HFFc6 (cell line): ENCODE data around the gene PC. TPM values are rescaled to one million over a fixed set of nuclear protein-coding genes. Genes with fewer than 3 reads are reported as not detected.

Experiments
- DNase-seq: peaks from one replicate; pipeline ENCODE4 v3.0.0-alpha.2; 2018
- H3K27ac Mint-ChIP-seq: 2 replicates; pipeline ENCODE4 v1.8.0; 2020; ENCODE audit warnings: mild to moderate bottlenecking, mixed read lengths
- H3K27me3 Mint-ChIP-seq: 2 replicates; pipeline ENCODE4 v1.8.0; 2021; ENCODE audit warnings: mild to moderate bottlenecking, moderate library complexity, mixed read lengths; ENCODE audit not compliant: insufficient read depth
- H3K36me3 Mint-ChIP-seq: 2 replicates; pipeline ENCODE4 v1.8.0; 2021; ENCODE audit warnings: low read depth, mixed read lengths
- H3K4me1 Mint-ChIP-seq: 2 replicates; pipeline ENCODE4 v1.8.0; 2020; ENCODE audit warnings: low read depth, mixed read lengths
- H3K4me3 Mint-ChIP-seq: 2 replicates; pipeline ENCODE4 v1.8.0; 2020; ENCODE audit warnings: mild to moderate bottlenecking, moderate library complexity, mixed read lengths
- H3K9me3 Mint-ChIP-seq: 2 replicates; pipeline ENCODE4 v1.8.0; 2020; ENCODE audit warnings: mild to moderate bottlenecking, mixed read lengths
- total RNA-seq, 6 experiments: library from RNA; stranded (reverse); fragmentation: NEBNext Ultra II Directional; extraction: Animal tissue kit (Norgen Biotek cat#: 25700); gene quantifications; 2 replicates in 1 of 6; 3 replicates in 5 of 6; pipeline ENCODE4 v1.2.3, GENCODE V29; 2021
- TF ChIP-seq, protein P1 (sequence below): fragments of 200-600 bp; sonication (generic); IDR thresholded peaks from 2 replicates; pipeline ENCODE4 v1.5.0; 2021; ENCODE audit warnings: antibody characterized with exemption, mild to moderate bottlenecking

Gene PC
- total RNA-seq, 6 experiments from 2014 or later, result 13.2 to 21.8 (median 19.3) TPM

DNA sequence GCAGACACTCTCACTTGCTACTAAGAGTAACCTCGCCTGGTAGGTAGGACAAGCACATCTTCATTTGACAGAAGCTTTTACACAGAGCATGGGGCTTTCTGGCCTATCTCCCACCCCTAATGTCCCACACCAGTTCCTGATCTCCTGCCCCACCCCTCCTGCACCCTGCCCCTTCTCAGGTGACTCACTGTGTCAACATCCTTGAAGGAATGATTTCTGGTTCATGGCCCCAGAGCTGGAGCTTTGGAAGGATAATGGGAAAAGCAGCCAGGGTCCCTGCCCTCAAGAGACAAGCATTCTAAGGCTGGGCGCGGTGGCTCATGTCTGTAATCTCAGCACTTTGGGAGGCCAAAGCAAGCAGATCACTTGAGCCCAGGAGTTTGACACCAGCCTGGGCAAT, 54.1 kb downstream of the PC start:
- no peak for DNase-seq
- 0 out of 2 replicates have a peak overlapping the region, but pooled peaks have one; percentile 36 for H3K27ac Mint-ChIP-seq
- H3K4me3 Mint-ChIP-seq, result no peak overlapping the region; the same call in 1 of the 2 replicates

GRCh38 chr11:66902486-66903177, 55.6 kb downstream of the PC start:
- no peak overlapping the region for H3K27ac Mint-ChIP-seq
- no peaks in the 10 kb centered on the region for H3K9me3 Mint-ChIP-seq
- DNase-seq, result no peak
- H3K36me3 Mint-ChIP-seq, result no peaks in the 10 kb centered on the region
- no peak overlapping the region for H3K4me3 Mint-ChIP-seq
- H3K4me1 Mint-ChIP-seq, result peaks cover 30% of the 10 kb centered on the region
- TF ChIP-seq, protein P1, sequence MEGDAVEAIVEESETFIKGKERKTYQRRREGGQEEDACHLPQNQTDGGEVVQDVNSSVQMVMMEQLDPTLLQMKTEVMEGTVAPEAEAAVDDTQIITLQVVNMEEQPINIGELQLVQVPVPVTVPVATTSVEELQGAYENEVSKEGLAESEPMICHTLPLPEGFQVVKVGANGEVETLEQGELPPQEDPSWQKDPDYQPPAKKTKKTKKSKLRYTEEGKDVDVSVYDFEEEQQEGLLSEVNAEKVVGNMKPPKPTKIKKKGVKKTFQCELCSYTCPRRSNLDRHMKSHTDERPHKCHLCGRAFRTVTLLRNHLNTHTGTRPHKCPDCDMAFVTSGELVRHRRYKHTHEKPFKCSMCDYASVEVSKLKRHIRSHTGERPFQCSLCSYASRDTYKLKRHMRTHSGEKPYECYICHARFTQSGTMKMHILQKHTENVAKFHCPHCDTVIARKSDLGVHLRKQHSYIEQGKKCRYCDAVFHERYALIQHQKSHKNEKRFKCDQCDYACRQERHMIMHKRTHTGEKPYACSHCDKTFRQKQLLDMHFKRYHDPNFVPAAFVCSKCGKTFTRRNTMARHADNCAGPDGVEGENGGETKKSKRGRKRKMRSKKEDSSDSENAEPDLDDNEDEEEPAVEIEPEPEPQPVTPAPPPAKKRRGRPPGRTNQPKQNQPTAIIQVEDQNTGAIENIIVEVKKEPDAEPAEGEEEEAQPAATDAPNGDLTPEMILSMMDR, result no peak
- peaks cover 2% of the 10 kb centered on the region; the same call in 1 of the 2 replicates for H3K27me3 Mint-ChIP-seq

More for the DNA sequence above, 54.1 kb downstream of the PC start:
- no peaks in the 10 kb centered on the region for H3K36me3 Mint-ChIP-seq
- peaks cover 30% of the 10 kb centered on the region for H3K4me1 Mint-ChIP-seq
- H3K9me3 Mint-ChIP-seq, result no peaks in the 10 kb centered on the region
- peaks cover 2% of the 10 kb centered on the region; the same call in 1 of the 2 replicates for H3K27me3 Mint-ChIP-seq
- TF ChIP-seq, protein P1, result no peak

- no peak overlapping the region for H3K27ac Mint-ChIP-seq
- H3K27me3 Mint-ChIP-seq, result peaks cover 2% of the 10 kb centered on the region; the same call in 1 of the 2 replicates
- no peak overlapping the region for H3K4me3 Mint-ChIP-seq
- H3K4me1 Mint-ChIP-seq, result peaks cover 30% of the 10 kb centered on the region
- DNase-seq, result no peak
- no peaks in the 10 kb centered on the region for H3K36me3 Mint-ChIP-seq
- TF ChIP-seq, protein P1, result no peak
- no peaks in the 10 kb centered on the region for H3K9me3 Mint-ChIP-seq
These were observed 56.2 kb downstream of the PC start for GRCh38 chr11:66901964-66902390.

DNA sequence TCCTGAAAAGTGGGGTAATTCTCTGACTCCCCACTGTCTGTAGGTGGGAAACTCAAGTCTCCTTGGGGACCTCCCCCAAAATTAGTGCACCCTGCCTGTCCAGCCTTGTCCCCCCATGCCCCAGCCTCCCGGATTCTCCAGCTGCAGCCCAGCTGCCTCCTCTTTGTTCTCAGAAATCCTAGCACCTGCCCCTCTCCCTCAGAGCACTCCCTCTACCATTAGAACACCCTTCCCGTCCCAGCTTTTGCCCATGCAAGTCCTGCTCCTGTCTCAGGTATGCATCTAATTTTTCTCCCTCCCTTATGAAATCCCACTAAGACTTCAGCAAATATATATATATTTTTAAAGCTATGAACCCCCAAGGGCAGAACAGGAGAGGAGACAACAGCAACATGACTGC, 64.0 kb downstream of the PC start:
- peaks cover 8% of the 10 kb centered on the region for H3K36me3 Mint-ChIP-seq
- peaks cover 26% of the 10 kb centered on the region for H3K4me1 Mint-ChIP-seq
- no peaks in the 10 kb centered on the region; the same call in none of the 2 replicates for H3K27me3 Mint-ChIP-seq
- no peak overlapping the region for H3K4me3 Mint-ChIP-seq
- no peak overlapping the region for H3K27ac Mint-ChIP-seq
- DNase-seq, result no peak
- H3K9me3 Mint-ChIP-seq, result no peaks in the 10 kb centered on the region
- TF ChIP-seq, protein P1, result no peak

DNA sequence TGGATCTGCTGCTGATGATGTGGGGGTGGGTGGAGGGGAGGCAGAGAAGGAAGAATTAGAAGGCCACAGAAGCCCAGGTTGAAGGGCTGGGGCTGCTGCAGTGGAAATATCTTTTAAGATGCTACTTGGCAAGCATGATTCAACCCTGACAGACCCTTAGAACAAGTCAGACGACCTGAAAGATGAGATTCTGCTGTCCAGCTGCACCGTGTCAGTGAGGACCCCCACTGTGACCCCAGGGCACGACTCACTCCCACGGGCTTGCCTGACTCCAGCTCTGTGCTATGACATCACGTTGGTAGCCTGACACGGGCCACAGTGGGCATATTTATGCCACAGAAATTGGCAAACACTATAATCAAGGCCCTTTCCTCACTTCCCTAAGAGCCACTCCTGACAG, 65.3 kb downstream of the PC start:
- H3K9me3 Mint-ChIP-seq, result no peaks in the 10 kb centered on the region
- H3K4me1 Mint-ChIP-seq, result peaks cover 26% of the 10 kb centered on the region
- H3K27me3 Mint-ChIP-seq, result no peaks in the 10 kb centered on the region; the same call in none of the 2 replicates
- no peak overlapping the region for H3K4me3 Mint-ChIP-seq
- TF ChIP-seq, protein P1, result no peak
- no peak for DNase-seq
- peak overlapping the region; percentile 38; the same call in 1 of the 2 replicates for H3K27ac Mint-ChIP-seq
- H3K36me3 Mint-ChIP-seq, result peaks cover 8% of the 10 kb centered on the region
